Adrenal gland (tissue), 12 donors: ENCODE data around the gene BNC2. TPM values are rescaled to one million over a fixed set of nuclear protein-coding genes. Genes with fewer than 3 reads are reported as not detected.

Experiments used
- DNase-seq, 7 donors: peaks; one replicate each; pipeline ENCODE4 v3.0.0-alpha.2; 2019 to 2020
- H3K27ac ChIP-seq, 5 donors: fragments of 200-600 bp; sonication (generic) in 4 of 5; 1 replicate in 3 of 5; 2 replicates in 2 of 5; pipeline versions ENCODE4 v1.5.1 to v1.8.0; 2016 to 2020; ENCODE audit warnings: mild to moderate bottlenecking in 1 of 5
- H3K27me3 ChIP-seq: fragments of 200-600 bp; 2 replicates; pipeline ENCODE4 v1.8.0; 2021
- H3K36me3 ChIP-seq, 2 donors: fragments of 200-600 bp; replicated peaks in 1 of 2; 1 replicate in 1 of 2; 2 replicates in 1 of 2; pipeline versions ENCODE4 v1.5.1 to v1.8.0; 2018 to 2022
- H3K4me1 ChIP-seq, 2 donors: fragments of 200-600 bp; replicated peaks in 1 of 2; 1 replicate in 1 of 2; 2 replicates in 1 of 2; pipeline versions ENCODE4 v1.5.1 to v1.8.0; 2018 to 2021
- H3K4me3 ChIP-seq, 4 donors: fragments of 200-600 bp; sonication (generic) in 3 of 4; one replicate each; pipeline ENCODE4 v1.5.1; 2016 to 2018
- H3K9me3 ChIP-seq, 3 donors: fragments of 200-600 bp; sonication (generic) in 1 of 3; replicated peaks in 1 of 3; 1 replicate in 2 of 3; 2 replicates in 1 of 3; pipeline versions ENCODE4 v1.5.1 to v1.8.0; 2016 to 2021
- POLR2A ChIP-seq, 2 donors: fragments of 450-650 bp; IDR thresholded peaks; one replicate each; pipeline ENCODE4 v1.6.1; 2017; ENCODE audit warnings: antibody characterized with exemption in 2 of 2, mild to moderate bottlenecking in 2 of 2, moderate library complexity in 1 of 2
- WGBS, 4 donors: extraction: QIAGEN DNeasy Blood & Tissue Kit in 2 of 4; methylation state at CpG; one replicate each; pipeline versions ENCODE4 v1.1.5 to v1.1.7; 2013 to 2017; 5-methylcytosine and 5-hydroxymethylcytosine counted together
- intact Hi-C, 2 donors: fragments of 100-400 bp; cut with DNase I; formaldehyde crosslinking; loops; one replicate each; pipeline versions ENCODE4 v1.14.1 to v1.15.0; 2022 to 2023
- polyA plus RNA-seq, 3 donors: library from polyadenylated mRNA; stranded (reverse); fragments of 200-250 nt in 2 of 3; fragments of 350-450 nt in 1 of 3; fragmentation: Illumina TruSeq in 1 of 3; extraction: RNeasy Lipid Tissue Mini Kit (QIAGEN cat#74804) in 1 of 3; gene quantifications; one replicate each; pipeline ENCODE4 v1.2.3, GENCODE V29; 2013 to 2014
- total RNA-seq, 9 donors: library from RNA; depleted of rRNA in 4 of 9; stranded (reverse); fragments of >200 nt in 4 of 9; fragments of 120-200 nt in 1 of 9; fragmentation: NEBNext Ultra II Directional in 1 of 9; extraction: Animal tissue kit (Norgen Biotek cat#: 25700) in 1 of 9; gene quantifications; one replicate each; pipeline versions ENCODE4 v1.1.0 to v1.2.4, GENCODE V29; 2013 to 2023
- TF ChIP-seq, protein P1 (sequence below), 6 experiments: fragments of 450-650 bp in 4 of 6; fragments of 200-600 bp in 2 of 6; sonication (generic) in 1 of 6; IDR thresholded peaks; 1 replicate in 5 of 6; 2 replicates in 1 of 6; pipeline versions ENCODE4 v1.5.1 to v1.8.0; 2016 to 2021; ENCODE audit warnings: antibody characterized with exemption in 6 of 6, mild to moderate bottlenecking in 2 of 6, moderate library complexity in 1 of 6
- donor health status: healthy with polysubstance abuse.
- donor health status: Bipolar disorder and iron deficiency.
- donor health status: DM: yes; HTN: yes; CAD: no.
- donor health status: DM: no; HTN: no; CAD: no.
- donor health status: DM: no; HTN: no; CAD: no.
- donor health status: DM: yes; HTN: yes; CAD: no.

The BNC2 gene
- total and polyA plus RNA-seq, 12 donors = 1.1 to 11.1 (median 5.0) TPM

DNA sequence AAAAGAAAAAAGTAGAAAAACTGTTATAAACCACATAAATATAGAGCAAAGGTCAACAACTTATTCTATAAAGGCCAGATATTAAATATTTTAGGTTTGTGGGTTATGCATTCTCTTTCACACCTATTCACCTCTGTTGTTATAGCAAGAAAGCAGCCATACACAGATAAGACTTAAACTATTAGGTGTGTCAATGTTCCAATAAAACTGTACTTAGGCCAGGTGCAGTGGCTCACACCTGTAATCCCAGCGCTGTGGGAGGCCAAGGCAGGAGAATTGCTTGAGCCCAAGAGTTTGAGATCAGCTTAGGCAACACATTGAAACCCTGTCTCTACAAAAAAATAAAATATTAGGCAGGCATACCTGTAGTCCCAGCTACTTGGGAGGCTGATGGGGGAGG, 314.7 kb downstream of the BNC2 start:
- H3K27ac ChIP-seq = no peak overlapping the region

DNA sequence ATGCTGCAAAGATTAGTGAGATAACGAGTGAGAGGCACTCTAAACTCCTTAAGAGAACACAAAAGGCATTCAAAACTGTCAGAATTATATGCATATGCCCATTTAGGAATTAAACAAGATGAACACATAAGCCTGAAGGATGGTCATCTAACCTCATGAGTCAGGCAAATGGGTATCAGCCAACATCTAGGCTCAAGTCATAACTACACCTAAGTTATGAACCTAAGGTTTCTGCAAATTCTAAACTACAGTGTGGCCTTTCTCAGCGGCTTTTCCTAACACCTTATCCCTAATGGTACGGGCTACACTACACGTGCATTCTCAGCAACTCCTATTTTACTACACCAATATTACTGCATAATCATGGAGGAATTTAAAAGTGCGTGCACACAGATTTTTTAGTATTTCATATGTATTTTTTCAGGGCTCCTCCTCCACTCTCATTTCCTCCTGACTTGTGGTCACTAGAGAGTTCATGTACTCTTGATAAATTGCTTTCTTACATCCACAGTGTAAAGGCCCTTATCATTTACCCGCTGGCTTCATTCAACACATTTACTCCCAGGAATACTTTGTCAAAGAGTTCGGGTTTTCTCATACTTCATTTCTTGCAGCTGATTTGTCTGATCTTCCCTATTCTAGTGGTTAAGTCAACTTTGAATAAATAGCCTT, 316.5 kb downstream of the BNC2 start:
- Histone ChIP-seq H3K36me3 (no peaks in the 10 kb centered on the region), H3K4me1 (no peaks in the 10 kb centered on the region), H3K27me3 (no peaks in the 10 kb centered on the region), H3K27ac (no peak overlapping the region), H3K4me3 (no peak overlapping the region), H3K9me3 (no peaks in the 10 kb centered on the region)
- 69 to 85% (median 79%) methylated on average over 7 of the region's 7 CpGs for WGBS, 4 donors
- TF ChIP-seq, protein P1, sequence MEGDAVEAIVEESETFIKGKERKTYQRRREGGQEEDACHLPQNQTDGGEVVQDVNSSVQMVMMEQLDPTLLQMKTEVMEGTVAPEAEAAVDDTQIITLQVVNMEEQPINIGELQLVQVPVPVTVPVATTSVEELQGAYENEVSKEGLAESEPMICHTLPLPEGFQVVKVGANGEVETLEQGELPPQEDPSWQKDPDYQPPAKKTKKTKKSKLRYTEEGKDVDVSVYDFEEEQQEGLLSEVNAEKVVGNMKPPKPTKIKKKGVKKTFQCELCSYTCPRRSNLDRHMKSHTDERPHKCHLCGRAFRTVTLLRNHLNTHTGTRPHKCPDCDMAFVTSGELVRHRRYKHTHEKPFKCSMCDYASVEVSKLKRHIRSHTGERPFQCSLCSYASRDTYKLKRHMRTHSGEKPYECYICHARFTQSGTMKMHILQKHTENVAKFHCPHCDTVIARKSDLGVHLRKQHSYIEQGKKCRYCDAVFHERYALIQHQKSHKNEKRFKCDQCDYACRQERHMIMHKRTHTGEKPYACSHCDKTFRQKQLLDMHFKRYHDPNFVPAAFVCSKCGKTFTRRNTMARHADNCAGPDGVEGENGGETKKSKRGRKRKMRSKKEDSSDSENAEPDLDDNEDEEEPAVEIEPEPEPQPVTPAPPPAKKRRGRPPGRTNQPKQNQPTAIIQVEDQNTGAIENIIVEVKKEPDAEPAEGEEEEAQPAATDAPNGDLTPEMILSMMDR (IDR thresholded peaks at IDR 0.05) = no peak
- TF ChIP-seq POLR2A (IDR thresholded peaks at IDR 0.05) = no peak
- DNase-seq = no peak
- intact Hi-C loops = no loop called here

More for the DNA sequence above, 314.7 kb downstream of the BNC2 start:
- no peaks in the 10 kb centered on the region for H3K4me1 ChIP-seq
- DNase-seq = no peak
- 67 to 100% (median 97%) methylated on average over 1 of the region's 1 CpG for WGBS, 4 donors
- no peaks in the 10 kb centered on the region for H3K27me3 ChIP-seq
- H3K9me3 ChIP-seq = no peaks in the 10 kb centered on the region
- no peak overlapping the region for H3K4me3 ChIP-seq
- intact Hi-C loops = no loop called here
- no peaks in the 10 kb centered on the region for H3K36me3 ChIP-seq
- TF ChIP-seq, protein P1 (IDR thresholded peaks at IDR 0.05) = no peak
- no peak for TF ChIP-seq POLR2A (IDR thresholded peaks at IDR 0.05)

GRCh38 chr9:16552252-16552651, 318.2 kb downstream of the BNC2 start:
- no peaks in the 10 kb centered on the region for H3K27me3 ChIP-seq
- TF ChIP-seq POLR2A (IDR thresholded peaks at IDR 0.05) = no peak
- intact Hi-C loops = no loop called here
- H3K4me3 ChIP-seq = no peak overlapping the region
- no peaks in the 10 kb centered on the region for H3K9me3 ChIP-seq
- DNase-seq = no peak
- 76 to 87% (median 85%) methylated on average over 15 of the region's 15 CpGs for WGBS, 4 donors
- no peaks in the 10 kb centered on the region for H3K36me3 ChIP-seq
- no peak overlapping the region for H3K27ac ChIP-seq
- H3K4me1 ChIP-seq = no peaks in the 10 kb centered on the region

DNA sequence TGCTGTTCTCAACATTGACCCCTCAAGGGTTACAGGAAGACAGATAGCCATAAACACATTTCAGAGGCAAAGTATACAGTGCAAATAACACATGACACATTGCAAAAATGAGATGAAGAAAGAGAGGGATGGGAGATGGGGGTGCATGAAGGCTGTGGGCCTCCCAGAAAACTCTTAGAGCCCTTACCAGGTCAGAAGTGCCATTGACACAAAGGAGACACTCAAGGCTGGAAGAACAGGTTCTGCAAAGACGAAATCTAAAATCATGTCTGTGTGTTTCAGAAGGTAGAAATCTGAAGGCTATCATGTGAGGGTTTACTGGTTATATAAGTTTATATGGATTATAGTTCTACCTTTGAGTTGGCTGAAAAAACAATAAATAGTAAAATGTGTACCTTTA, 318.8 kb downstream of the BNC2 start:
- Histone ChIP-seq H3K27me3 (no peaks in the 10 kb centered on the region), H3K36me3 (no peaks in the 10 kb centered on the region), H3K4me3 (no peak overlapping the region), H3K9me3 (no peaks in the 10 kb centered on the region), H3K27ac (no peak overlapping the region), H3K4me1 (no peaks in the 10 kb centered on the region)
- no peak for DNase-seq
- no peak for TF ChIP-seq POLR2A (IDR thresholded peaks at IDR 0.05)
- TF ChIP-seq, protein P1 (IDR thresholded peaks at IDR 0.05) = no peak
- 77 to 87% (median 82%) methylated on average over 1 of the region's 1 CpG for WGBS, 4 donors
- intact Hi-C loops = no loop called here

DNA sequence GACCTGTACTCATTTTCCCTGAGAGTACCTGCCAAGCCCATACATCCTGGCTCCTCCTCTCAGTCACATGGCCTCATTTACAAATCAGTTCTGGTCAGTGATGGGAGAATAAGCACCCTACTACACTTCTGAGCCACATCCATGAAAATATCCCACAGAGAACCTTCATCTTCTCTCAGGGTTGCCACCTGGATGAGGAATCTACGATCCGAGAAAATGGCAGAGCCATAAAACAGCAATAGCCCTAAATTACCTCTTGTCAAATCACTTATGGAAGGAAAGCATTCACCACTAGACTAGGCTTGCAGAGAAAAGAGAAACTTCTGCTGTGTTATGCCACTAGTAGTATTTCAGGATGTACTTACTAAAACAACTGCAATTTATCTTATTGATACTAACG, 324.8 kb downstream of the BNC2 start:
- no peak for TF ChIP-seq POLR2A (IDR thresholded peaks at IDR 0.05)
- TF ChIP-seq, protein P1 (IDR thresholded peaks at IDR 0.05) = no peak
- no peak for DNase-seq
- Histone ChIP-seq H3K27me3 (no peaks in the 10 kb centered on the region), H3K4me3 (no peak overlapping the region), H3K9me3 (no peaks in the 10 kb centered on the region), H3K27ac (no peak overlapping the region), H3K4me1 (no peaks in the 10 kb centered on the region), H3K36me3 (no peaks in the 10 kb centered on the region)
- intact Hi-C loops = no loop called here
- WGBS, 4 donors = 86 to 91% (median 89%) methylated on average over 3 of the region's 3 CpGs
